Endometrial microvascular endothelial cells (primary cell): ENCODE data around the gene LPIN1. TPM values are rescaled to one million over a fixed set of nuclear protein-coding genes. Genes with fewer than 3 reads are reported as not detected.
"Not testable (repeated sequence)": the region's sequence is repeated elsewhere in the genome, so short reads cannot be mapped to it uniquely, and the experiment has no call there.

Source experiments
- in situ Hi-C: cut with HindIII; loops from 2 replicates; pipeline ENCODE4 v1.10.0; 2017; ENCODE audit warnings: low sequenced_read_pairs, low pct_unique_long_range_greater_than_20kb; ENCODE audit errors: inconsistent ontology term
- total RNA-seq: library from RNA; depleted of rRNA; stranded (reverse); fragments of >200 nt; gene quantifications from one replicate; pipeline ENCODE4 v1.2.3, GENCODE V29; 2015; ENCODE audit errors: inconsistent ontology term

LPIN1 gene
- total RNA-seq, 1 donor from 2014 or later: 30.8 TPM

GRCh38 chr2:11796190-11797171 lies 50.0 kb downstream of the LPIN1 start:
- in situ Hi-C loops: loop anchor here (25.0 kb wide), 1 partner anchor 109 kb away; no protein-coding TSS in a partner anchor

- in situ Hi-C loops: loop anchor here (25.0 kb wide), 1 partner anchor 111 kb away; no protein-coding TSS in a partner anchor
Observed at GRCh38 chr2:11797846-11798245, 51.4 kb downstream of the LPIN1 start.

- in situ Hi-C loops: loop anchor here (25.0 kb wide), 1 partner anchor 112 kb away; no protein-coding TSS in a partner anchor
Observed at GRCh38 chr2:11798701-11799435, 52.4 kb downstream of the LPIN1 start.

GRCh38 chr2:11799826-11800225 lies 53.4 kb downstream of the LPIN1 start:
- in situ Hi-C loops: loop anchor here (25.0 kb wide), 1 partner anchor 113 kb away; no protein-coding TSS in a partner anchor

- in situ Hi-C loops: no loop called here
Observed at GRCh38 chr2:11802782-11803191, 56.4 kb downstream of the LPIN1 start.

GRCh38 chr2:11805024-11805423 lies 58.6 kb downstream of the LPIN1 start:
- in situ Hi-C loops: no loop called here

- in situ Hi-C loops: no loop called here
Observed at GRCh38 chr2:11805920-11806319, 59.5 kb downstream of the LPIN1 start.

- in situ Hi-C loops: no loop called here
Observed at GRCh38 chr2:11807156-11808015, 61.0 kb downstream of the LPIN1 start.

GRCh38 chr2:11808016-11808400 lies 61.6 kb downstream of the LPIN1 start:
- in situ Hi-C loops: no loop called here

GRCh38 chr2:11809586-11810236 lies 63.3 kb downstream of the LPIN1 start:
- in situ Hi-C loops: no loop called here

- in situ Hi-C loops: no loop called here
Observed at GRCh38 chr2:11810237-11810977, 64.0 kb downstream of the LPIN1 start.

- in situ Hi-C loops: no loop called here
Observed at GRCh38 chr2:11811036-11811654, 64.7 kb downstream of the LPIN1 start.

GRCh38 chr2:11812466-11813248 lies 66.2 kb downstream of the LPIN1 start:
- in situ Hi-C loops: no loop called here

GRCh38 chr2:11813345-11813744 lies 66.9 kb downstream of the LPIN1 start:
- in situ Hi-C loops: not testable (repeated sequence)

- in situ Hi-C loops: no loop called here
Observed at GRCh38 chr2:11813951-11814350, 67.5 kb downstream of the LPIN1 start.

GRCh38 chr2:11814979-11815510 lies 68.6 kb downstream of the LPIN1 start:
- in situ Hi-C loops: no loop called here
